Right forelimb (tissue), 1 donor: Measurements from ENCODE around the gene KLRD1.
"Not testable (repeated sequence)": the region's sequence is repeated elsewhere in the genome, so short reads cannot be mapped to it uniquely, and the experiment has no call there.

ENCODE experiments used
- DNase-seq: peaks from one replicate; pipeline ENCODE4 v3.0.0-alpha.2; 2018

KLRD1 gene

GRCh38 chr12:10339053-10339840 lies 31.6 kb downstream of the KLRD1 start:
- no peak for DNase-seq

GRCh38 chr12:10340946-10341345 lies 33.3 kb downstream of the KLRD1 start:
- DNase-seq: not testable (repeated sequence)

GRCh38 chr12:10341892-10342509 lies 34.3 kb downstream of the KLRD1 start:
- DNase-seq: no peak

- not testable (repeated sequence) for DNase-seq
These were observed 43.8 kb downstream of the KLRD1 start for GRCh38 chr12:10351457-10351856.

- no peak for DNase-seq
These were observed 46.4 kb downstream of the KLRD1 start for GRCh38 chr12:10354071-10354470.

GRCh38 chr12:10354502-10354901 lies 46.8 kb downstream of the KLRD1 start:
- DNase-seq: no peak

- no peak for DNase-seq
These were observed 50.5 kb downstream of the KLRD1 start for GRCh38 chr12:10358131-10358530.

- no peak for DNase-seq
These were observed 51.3 kb downstream of the KLRD1 start for GRCh38 chr12:10358969-10359368.

GRCh38 chr12:10361084-10361483 lies 53.4 kb downstream of the KLRD1 start:
- no peak for DNase-seq

- DNase-seq: no peak
These were observed 54.0 kb downstream of the KLRD1 start for GRCh38 chr12:10361622-10362021.

- no peak for DNase-seq
These were observed 54.7 kb downstream of the KLRD1 start for GRCh38 chr12:10362325-10362724.

GRCh38 chr12:10362828-10363657 lies 55.4 kb downstream of the KLRD1 start:
- DNase-seq: no peak

GRCh38 chr12:10363658-10363913 lies 55.9 kb downstream of the KLRD1 start:
- DNase-seq: no peak

GRCh38 chr12:10363914-10364814 lies 56.5 kb downstream of the KLRD1 start:
- peak; percentile 67 for DNase-seq

GRCh38 chr12:10364815-10365622 lies 57.3 kb downstream of the KLRD1 start:
- DNase-seq: peak; percentile 79

- DNase-seq: no peak
These were observed 58.2 kb downstream of the KLRD1 start for GRCh38 chr12:10365696-10366405.

GRCh38 chr12:10366875-10367274 lies 59.2 kb downstream of the KLRD1 start:
- no peak for DNase-seq

- DNase-seq: not testable (repeated sequence)
These were observed 60.0 kb downstream of the KLRD1 start for GRCh38 chr12:10367714-10368113.

GRCh38 chr12:10368206-10369171 lies 60.8 kb downstream of the KLRD1 start:
- DNase-seq: no peak
